GM15510 (cell line): ENCODE data around the gene CCDC61.

ENCODE experiments used
- POLR2A ChIP-seq: IDR thresholded peaks from 3 replicates; pipeline ENCODE4 v1.6.1; 2011; ENCODE audit warnings: borderline replicate concordance; ENCODE audit not compliant: insufficient read length; ENCODE audit errors: extremely low read depth

The CCDC61 gene

DNA sequence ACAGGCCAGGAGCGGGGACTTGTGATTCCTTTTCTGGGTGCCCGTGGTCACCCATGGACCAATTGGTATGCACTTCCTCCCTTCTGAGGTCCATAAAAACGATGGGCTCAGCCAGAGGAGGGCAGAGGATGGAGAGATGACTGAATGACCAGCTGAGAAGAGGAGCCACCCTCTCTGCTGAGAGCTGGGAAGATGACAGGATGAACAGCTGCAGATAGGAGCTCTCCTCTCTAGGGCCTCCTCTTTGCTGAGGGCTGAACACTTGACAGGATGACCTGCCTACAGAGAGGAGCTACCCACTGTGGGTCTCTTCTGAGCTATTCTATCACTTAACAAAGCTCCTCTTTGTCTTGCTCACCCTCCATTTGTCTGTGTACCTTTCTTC, 41.5 kb downstream of the CCDC61 start:
- TF ChIP-seq POLR2A, result no peak

DNA sequence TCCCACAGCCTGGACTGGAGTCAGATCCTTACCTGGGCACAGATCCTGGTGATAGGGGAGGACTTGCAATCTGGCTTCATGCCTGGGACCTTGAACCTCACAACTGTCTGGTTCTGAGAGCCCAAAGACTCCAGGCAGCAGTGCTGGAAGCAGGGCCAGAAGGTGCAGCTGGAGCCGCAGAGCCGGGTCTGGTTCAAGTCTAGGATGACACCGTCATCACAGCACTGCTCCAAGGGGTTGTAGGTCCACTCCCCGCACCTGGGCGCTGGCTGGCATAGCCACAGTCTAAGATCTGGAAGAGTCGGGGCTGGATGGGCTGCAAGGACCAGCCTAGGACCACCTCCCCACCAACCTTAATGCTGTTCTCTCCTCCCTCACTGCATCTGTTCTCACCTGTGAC, 44.9 kb downstream of the CCDC61 start:
- no peak for TF ChIP-seq POLR2A

DNA sequence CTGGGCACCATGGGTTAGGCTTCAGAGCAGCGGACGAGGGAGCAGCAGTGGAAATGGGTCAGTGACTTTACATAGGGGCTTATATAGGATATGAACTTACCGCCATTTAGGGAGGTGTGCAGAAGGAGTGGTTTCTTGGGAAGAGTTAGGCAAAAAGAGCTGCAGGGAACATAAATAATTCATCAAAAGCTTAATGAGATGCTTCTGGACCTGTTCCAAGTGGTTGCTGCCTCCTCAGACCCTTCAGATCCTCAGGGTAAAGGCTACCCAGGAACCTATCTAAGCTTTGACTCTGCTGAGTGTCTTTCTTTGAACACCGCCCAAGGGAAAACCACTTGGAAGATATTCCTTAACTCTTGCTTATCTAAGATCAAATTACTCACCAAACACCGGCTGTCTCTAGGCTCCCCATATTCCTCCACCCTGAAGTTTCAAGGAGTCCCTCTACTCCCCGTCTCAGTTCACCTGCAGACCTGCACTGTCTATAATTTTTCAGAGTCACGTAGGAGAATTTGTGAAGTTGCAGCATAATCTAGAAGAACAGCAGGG, 45.8 kb downstream of the CCDC61 start, which contains the start of gene IGFL4:
TSS of gene IGFL4 (minus strand) at position 51 of the 549 bp plus-strand sequence. CDS start at position 11, 40 bp downstream.
- TF ChIP-seq POLR2A, result no peak

DNA sequence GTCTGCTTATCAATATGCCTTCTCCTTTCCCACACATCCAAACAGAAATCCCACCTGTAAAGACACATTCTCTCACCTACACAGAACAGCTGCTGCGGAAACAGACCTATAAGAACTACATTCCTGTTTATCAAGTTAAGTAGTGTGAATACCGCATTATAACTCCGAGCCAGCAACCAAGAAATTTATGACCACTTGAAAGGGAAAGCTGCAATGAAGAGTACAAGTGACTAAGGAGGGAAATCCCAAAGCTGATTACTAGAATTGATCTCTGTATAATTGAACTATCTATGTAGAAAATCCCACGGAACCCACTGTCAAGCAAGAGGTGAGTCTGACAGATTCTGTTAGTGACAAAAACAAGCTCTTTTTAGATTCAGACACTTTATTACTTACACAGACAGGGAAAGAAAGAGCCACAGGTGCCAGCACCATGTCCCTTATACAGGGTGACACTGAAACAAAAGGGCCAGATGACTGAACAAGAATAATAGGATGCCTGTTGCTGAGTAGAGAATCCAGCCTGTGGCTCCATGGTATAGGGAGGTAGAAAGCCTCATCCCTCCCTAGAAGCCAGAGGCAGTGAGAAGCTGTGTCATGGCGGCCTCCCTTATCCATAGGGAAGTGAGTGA, 47.1 kb downstream of the CCDC61 start:
- TF ChIP-seq POLR2A, result no peak

DNA sequence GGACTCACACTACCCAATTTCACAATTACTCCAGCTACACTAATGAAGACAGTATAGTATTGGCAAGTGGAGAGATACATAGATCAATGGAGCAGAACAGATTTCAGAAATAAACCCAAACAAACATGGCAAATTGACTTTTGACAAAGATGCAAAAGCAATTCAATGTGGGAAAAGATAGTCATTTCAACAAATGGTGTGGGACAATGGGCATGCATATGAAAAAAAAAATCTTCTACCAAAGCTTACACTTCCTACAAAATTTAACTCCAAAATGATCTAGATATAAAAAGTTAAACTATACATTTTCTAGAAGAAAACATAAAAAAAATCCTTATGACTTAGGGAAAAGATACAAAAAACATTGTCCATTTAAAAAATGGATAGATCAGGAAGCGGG, 48.3 kb downstream of the CCDC61 start:
- no peak for TF ChIP-seq POLR2A

DNA sequence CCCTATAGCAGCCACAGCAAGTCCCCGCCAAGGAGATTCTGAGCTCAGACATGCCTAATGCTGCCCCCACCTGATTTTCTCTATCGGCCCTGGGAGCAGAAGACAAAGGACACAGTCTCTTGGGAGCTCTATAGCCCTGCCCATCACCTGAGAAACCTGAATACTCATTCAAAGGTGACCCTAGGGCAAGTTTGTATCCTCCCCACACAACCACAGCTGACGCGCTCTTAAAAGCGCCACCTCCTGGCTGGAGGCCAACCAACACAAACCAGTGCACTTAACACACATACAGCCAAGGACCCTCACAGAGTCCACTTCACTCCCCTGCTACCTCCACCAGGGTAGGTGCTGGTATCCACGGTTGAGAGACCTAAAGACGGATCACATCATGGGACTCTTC, 54.3 kb downstream of the CCDC61 start:
- TF ChIP-seq POLR2A, result no peak

DNA sequence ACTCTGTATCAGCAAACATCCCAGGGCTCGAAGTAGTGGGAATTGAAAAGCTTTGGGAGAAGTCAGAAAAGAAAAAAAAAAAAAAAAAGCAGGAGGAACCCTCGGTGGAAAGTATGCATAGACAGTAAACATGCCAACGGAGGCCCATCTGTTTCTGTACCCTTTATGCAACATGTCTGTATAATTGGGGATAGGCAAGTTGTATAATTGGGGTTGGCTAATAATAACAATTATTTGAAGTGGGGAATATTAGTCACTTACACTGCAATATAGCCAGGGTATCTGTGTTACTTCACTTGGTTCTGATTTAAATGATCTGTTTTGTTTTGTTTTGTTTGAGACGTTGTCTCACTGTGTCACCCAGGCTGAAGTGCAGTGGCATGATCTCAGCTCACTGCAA, 57.6 kb downstream of the CCDC61 start:
- TF ChIP-seq POLR2A, result no peak

DNA sequence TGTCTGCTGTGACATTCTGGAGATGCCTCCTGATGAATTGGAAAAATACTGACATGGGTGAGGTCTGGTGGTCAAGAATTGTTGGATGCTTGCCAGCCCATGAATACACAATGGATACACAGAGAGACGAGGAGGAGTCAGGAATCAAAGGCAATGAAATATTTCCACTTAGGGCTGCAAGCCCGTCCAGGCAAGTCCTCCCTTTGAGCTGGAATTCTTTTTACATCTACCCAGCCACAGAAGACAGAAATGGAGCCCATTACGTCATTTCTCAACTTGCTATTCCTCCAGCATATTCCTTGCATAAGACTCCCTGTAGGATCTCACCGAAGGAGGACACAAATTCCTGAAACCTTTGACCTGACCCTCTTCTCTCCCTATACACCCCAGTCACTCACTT, 61.3 kb downstream of the CCDC61 start:
- TF ChIP-seq POLR2A, result no peak

DNA sequence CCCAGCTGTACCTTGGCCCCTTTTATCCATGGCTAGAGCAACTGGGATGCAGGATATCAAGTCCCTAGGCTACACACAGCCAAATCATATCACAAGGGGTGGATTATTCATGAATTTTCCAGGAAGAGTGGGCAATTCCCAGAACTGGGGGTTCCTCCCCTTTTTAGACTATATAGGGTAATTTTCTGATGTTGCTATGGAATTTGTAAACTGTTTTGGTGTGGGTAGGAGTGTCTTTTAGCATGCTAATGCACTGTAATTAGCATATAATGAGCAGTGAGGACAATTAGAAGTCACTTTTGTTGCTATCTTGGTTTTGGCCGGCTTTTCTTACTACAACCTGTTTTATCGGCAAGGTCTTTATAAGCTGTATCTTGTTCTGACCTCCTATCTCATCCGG, 63.5 kb downstream of the CCDC61 start:
- no peak for TF ChIP-seq POLR2A

DNA sequence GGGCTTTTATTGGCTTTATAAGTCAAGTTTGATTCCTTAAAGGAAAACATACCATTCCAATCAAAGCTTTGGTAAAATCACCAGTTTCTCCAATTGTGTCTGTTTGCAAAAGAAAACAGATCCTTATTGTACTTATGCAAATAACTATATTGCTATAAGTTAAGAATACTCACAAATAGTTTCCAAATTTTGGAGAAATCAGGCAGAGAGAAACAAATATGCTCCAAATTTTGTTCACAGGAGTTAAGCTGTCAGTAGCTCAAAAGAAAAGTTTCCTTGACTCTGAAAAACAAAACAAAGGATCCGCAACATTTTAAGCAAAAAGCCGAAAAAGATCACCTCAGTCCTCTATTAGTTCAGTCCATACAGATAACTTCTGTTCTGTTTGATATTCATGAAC, 64.7 kb downstream of the CCDC61 start:
- no peak for TF ChIP-seq POLR2A

DNA sequence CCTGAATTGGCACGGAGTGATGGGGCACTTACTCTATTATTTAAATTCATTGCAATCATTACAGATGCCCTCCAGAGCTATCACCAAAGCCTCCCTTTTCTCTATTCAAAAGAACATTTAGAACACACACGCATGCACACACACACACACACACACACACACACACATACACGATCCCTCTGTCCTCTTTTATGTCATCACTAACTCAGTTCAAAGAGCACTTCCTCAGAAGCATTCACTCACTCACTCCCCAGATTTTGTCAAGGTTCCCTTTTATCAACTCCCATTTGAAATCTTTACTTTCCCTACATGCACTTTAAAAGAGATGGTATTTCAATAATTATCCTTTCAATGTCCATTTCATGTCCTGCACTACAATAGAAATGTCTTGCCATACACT, 67.9 kb downstream of the CCDC61 start:
- TF ChIP-seq POLR2A, result no peak

DNA sequence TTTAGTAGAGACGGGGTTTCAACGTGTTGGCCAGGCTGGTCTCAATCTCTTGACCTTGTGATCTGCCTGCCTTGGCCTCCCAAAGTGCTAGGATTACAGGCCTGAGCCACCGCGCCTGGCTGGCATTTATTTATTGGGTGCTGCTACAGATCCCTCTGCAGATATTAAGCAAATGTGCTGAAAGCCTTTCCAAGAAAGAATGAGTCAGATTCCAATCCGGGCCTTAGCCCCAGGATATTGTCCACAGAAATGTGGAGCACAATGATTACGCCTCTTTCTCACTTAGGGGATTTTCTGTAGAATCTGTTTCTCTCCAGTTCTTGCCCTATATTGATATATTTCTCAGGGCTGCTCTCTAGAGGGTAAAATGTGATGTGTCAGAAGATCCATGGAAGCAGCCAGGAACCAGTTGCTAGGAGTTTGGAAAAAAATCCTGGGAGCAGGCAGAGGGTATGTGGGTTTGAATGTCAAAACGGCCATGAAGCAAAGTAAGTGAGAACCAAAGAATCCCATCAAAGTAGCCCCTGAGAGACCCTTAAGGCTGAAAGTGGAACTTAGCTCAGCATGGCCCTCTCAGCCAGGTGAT, 70.3 kb downstream of the CCDC61 start:
- TF ChIP-seq POLR2A, result no peak

DNA sequence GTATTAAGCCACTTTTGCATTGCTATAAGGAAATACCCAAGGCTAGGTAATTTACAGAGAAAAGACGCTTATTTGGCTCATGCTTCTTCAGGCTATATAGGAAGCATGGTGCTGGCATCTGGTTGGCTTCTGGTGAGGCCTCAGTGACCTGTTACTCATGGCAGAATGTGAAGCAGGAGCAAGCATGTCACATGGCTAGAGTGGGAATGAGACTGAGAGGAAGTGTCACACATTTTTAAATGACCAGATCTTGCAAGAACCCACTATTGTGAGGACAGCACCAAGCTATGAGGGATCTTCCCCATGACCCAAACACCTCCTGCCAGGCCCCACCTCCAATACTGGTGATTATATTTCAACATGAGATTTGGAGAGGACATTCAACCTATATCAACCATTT, 71.2 kb downstream of the CCDC61 start:
- no peak for TF ChIP-seq POLR2A

DNA sequence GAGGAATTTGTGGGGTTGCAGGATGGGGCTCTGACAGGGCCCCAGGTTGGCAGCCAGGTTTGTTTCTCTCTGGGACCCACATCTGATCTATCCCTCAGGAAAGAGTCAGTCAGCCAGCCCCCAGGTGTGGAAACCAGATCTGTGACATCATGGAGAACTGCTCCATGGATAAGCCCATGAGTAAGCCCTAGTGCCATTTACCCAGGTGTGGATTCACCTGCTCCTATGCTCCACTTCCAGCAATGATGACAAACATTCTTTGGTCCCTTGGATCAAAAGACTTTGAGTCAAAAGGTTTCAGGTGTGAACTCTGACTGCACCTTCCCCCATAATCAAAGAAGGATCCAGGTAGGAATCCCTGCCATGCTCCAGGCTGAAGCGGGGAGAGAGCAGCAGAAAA, 72.4 kb downstream of the CCDC61 start:
- TF ChIP-seq POLR2A, result no peak
